Measurements from ENCODE around the gene GALNT9.

The GALNT9 gene

DNA sequence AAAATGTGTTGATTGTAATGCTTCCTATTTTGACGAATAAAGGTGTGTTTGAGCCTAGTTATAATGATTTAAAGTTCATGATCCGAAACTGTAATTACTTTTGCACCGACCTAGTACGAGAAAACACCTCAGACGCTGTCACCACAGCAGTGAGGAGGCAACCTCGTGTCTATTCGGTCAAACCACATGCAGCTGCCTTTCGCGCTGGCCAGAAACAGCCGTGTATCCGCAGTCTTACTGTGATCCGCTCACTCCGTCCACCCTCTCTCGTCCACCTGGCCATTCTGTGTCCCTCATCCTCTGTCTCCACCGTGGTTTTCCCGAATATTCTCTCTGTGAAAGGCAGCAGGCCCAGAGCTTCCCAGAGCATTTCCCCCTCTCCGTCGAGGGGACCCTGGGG lies 118.1 kb downstream of the GALNT9 start:
- DNase-seq (ENCODE audit: low read depth) = no peak

DNA sequence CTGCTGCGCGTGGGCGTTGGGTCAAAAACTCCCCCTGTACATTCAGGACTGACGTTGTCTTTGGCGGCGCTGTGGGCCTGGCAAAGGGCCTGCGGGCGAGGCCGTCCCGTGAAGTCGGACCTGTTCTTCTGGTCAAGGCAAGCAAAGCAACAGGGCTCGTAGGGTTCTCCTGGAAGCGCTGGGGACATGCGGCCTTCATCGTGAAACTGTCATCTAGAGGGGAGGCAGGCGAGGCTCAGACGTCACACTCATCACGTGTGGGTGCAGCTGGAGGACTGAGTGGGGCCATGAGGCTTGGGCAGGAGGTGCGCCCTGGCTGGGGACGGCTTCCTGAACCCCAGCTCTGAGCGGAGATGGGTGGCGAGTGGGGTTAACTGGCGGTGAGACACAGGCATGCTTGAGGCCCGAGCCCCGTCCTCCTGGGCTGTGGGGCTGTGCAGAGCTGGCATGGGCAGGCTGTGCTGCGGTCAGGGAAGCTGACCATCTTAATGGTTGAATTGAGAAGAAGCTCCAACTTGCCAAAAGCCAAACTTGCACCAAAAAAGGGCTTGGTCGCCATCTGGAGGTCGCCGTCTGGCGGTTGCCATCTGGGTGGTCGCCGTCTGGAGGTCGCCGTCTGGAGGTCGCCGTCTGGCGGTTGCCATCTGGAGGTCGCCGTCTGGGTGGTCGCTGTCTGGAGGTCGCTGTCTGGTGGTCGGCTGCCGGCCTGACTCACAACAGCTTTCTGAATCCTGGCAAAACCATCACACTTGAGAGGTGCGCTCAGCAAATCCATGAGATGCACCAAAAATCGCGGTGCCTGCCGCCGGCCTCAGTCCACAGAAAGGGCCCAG lies 119.0 kb downstream of the GALNT9 start:
- no peak for DNase-seq (ENCODE audit: low read depth)

DNA sequence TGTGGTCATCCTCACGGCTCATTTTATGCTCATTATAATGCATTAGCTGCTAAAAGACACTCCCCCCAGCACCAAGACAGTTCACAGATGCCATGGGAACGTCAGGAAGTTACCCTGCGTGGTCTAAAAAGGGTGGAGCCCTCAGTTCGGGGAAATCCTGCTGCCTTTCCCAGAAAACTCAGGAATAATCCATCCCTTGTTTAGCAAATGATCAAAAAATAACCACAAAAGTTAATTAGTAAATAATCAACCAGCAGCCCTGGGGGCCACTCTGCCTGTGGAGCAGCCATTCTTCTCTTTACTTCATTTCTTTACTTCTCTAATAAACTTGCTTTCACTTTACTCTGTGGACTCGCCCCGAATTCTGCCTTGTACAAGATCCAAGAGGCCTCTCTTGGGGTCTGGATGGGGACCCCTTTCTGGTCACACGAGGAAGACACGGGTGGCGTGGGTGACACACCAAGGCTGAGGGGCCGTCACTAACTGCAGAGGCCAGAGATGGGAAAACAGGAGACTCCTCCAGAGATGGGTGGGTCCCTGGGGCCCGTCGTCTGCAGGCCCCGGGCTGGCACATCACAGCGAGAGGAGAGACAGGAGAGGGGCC lies 119.7 kb downstream of the GALNT9 start:
- no peak for DNase-seq (ENCODE audit: low read depth)

DNA sequence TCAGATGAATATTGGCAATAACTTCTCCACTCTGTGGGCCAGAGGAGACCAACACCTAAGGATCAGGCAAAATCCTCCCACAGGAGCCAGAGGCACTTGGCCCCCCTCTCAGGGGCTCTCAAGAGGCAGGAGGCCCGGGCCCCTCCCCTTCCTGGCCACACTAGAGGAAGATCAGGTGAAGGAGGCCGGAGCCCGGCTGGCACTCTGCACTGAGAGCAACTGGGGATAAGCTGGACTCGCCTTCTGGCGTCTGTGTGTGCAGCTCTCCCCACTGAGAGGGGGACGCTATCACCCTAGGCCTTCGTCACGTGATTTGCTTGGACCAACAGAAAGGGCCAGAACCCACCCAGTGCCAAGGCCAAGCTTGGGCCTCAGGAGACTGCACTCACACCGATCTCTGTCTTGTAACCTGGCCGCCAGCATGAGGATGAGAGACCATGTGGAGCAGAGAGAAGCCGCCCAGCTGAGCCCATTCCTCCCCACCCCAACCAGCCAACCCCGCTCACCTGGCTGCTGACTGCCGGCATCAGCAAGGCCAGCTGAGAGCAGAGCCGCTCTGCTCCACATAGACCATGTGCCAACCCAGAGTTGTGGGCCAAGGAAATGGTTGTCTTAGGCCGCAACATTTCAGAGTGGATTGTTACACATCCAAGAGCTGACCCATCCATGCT lies 121.1 kb downstream of the GALNT9 start:
- no peak for DNase-seq (ENCODE audit: low read depth)

DNA sequence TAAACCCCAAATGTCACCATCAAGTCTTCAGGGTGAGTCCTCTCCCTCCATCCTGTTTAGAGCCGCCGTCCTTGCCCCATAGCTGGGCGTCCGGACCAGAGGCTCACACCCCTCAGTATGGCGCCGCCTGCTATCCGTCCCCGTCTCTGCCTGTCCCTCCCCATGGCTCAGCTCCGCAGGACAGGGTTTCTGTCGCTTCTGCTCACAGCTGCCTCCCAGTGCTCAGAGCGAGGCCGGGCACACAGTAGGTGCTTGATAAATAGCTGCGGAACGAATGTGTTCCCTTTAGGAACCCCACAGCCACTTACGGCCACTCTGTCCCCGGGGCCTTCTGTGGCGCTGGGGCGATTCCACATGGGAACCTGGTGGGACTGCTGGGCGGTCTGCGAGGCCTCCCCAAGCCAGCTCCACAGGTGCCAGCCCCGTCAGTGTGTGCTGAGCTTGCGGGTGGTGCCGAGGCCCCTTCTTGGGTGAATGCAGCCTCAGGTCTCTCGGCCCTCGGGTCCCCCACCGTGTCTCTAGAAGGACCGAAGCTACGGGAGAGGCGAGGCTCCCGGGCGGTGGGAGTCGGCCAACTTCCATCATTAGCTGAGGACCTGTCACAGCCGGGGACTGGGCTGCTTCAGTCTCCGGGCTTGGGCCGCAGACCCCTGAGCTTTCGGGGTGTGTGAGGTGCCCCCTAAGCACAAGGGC lies 122.2 kb downstream of the GALNT9 start:
- DNase-seq (ENCODE audit: low read depth) = no peak

DNA sequence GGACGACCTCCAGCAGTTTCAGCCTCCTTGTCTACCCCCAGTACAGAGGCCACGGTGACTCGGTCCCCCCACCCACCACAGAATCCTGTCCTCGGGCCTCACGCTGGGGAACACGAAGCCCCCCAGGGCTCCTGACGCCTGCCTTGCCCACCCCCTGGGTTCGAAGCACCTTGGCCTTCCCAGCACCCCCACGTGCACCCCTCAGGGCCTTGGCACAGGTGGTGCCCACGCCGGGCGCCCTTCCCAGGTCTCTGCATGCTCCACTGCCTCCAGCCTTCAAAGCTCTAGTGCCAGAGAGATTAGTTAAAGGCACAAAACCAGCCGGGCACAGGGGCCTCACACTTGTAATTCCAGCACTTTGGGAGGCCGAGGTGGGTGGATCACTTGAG lies 123.3 kb downstream of the GALNT9 start:
- DNase-seq (ENCODE audit: low read depth) = no peak

DNA sequence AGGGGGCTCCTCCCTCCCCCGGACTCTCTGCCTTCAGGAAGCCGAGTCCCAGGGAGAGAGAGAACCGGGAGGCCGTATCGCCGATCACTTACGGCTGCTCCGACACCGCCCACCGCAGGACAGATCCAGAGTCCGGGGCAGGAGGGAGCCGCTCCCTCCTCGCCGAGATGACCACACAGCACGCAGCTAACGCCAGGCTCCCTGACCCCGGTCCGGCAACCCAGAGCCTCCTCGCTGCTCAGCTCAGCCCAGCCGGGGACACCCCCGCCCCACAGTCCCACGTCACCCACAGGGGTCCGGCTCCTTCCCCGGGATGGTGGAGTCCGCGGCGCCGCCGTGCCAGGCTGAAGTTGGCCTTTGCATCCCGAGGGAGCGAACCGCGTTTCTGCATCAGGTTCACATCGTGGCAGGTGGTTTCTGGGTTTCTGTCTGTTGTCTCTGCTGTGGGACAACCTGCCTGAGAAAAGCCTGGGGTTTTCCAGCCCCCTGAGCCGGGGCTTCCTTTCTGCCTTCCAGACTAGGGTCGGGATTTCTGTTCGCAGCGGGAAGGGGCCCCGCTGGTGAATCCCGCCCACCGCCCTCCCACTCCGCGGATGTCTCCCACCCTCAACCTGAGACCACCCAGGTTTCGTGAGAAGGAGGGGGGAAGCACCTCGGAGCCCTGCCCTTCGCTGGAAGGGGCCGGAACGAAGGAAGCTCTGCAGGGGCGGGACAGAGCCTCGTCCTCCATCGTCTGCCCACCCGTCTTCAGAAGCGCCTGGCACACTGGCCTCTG lies 123.9 kb downstream of the GALNT9 start:
- DNase-seq (ENCODE audit: low read depth) = no peak

DNA sequence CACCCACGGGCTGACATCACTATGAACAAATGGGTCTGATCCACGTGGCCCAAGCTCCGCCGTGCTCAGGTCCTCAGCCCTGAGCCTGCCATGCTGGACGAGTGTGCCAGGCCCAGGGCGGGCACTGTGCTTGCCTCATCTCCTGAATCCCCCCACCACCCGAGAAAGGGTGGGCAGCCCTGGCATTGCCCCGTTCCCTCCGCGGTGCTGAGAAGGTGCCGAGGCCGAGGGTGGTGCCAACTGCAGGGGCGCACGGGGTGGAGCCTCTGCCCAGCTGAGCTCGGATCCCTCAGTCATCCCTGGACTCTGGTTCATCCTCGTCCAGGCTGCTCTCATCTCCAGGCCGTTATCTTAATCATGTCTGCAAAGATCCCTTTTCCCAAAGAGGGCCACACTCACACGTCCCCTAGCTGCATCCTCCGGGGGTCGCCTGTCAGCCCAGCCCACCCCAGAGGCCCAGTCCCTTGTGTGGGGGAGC lies 124.6 kb downstream of the GALNT9 start:
- no peak for DNase-seq (ENCODE audit: low read depth)

DNA sequence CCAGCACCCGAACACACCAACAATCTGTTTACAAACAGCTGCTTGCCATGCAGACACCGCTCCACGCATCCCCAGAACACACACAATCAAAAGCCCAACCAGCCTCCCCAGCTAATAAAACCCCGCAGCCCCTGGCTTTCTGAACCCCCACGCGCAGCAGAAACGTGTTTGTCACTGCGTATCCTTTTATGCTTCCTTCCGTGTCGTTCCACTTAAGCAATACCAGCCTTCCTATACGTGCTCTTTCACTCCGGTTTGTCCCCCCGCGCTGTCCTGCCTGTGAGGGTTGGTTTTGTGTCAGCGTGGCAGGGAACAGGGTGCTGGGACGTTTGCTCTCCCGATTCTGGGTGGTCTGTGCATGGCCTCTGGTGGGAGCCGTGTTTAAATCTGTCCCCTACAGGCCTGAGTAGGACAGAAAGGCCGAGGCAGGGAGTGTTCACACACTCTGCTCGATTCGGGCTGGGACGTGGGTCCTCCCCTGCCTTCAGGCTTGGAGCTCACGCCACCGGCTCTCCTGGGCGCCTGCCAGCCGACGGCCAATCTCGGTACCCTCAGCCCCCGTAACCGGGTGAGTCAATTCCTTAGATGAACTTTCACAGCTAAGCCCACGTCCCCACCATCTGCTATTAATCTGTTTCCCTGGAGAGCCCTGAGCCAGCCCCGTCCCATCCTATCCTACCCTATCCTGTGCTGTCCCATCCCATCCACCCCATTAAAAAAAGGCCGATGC lies 125.2 kb downstream of the GALNT9 start:
- DNase-seq (ENCODE audit: low read depth) = no peak

DNA sequence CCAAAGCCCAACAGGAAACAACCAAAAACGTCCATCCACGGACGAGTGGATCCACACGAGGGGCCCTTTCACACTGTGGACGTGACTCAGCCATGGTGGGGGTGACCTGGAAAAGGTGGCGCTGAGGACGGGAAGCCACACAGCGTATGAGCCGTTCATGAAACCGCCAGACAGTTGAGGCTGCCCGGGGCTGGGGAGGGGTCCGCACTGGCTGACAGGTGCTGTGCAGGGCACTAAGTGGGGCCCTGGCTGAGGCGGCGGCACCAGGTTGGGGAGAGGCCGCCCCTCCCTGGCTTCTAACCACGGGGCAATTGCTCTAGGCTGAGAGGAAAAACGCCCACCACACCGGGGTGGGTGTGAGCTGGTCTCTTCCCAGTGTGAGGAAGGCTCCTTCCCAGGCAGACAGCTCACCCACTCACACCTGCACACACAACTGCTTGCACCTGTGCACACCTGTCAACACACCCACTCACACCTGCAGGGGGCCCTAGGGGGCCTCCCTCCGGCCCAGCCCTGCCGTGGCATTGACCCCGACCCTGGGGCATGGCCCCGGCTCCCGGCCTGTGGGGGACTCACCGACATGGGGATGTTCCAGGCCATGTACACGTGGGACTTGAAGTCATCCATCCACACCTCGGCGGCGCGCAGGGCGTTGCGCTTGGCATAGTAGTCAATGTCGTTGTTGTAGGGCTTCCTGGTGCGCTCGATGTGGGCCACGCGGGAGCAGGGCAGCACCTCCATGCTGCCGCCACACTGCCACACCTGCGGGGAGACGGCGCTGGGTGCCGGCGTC lies 126.3 kb downstream of the GALNT9 start:
- no peak for DNase-seq (ENCODE audit: low read depth)

DNA sequence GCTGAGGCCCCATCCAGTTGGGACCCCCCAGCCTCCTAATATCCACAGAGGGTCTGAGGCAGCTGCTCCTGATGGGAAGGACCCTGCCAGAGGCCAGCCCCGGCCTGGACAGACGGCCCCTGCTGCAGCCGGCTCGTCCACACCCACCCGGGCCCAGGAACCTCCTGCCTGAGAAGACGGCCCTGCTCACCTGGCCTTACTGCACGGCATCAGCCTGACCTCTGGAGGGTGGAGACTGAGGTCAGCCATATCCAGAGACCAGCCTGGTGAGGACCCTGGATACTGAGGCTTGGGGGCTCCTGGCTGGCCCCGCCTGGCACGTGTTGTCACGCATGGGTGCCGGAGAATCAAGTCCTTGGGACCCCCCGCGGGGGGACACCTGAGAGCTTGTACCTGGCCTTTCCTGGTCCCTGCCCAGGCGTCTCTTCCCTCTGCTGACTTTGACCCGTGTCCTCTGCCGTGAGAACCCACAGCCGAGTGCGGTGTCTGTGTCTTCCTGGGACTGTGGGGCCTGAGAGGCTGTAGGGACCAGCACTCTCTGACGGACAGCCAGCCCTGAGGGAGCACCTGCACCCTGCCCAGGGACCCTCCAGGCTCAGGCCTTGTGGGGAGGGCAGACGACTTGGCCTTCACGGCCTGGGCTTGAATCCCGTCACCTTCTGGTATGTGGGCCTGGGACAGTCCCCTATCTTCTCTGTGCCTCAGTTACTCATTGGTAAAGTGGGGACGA lies 127.8 kb downstream of the GALNT9 start:
- DNase-seq (ENCODE audit: low read depth) = no peak

DNA sequence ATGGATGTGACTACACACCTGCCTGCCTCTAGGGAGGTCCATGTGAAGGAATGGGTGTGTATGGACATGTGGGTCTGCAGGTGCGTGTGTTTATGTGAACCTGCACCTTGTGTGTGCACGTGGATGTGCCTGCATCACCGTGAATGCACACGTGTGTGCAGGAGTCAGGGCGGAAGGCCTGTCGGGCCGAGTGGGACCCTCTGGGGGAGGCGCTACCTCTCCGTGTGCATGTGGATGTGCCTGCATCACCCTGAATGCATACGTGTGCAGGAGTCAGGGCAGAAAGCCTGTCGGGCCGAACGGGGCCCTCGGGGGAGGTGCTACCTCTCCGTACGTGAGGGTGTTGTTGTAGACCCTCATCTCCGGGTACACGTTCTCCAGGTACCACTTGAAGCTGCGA lies 128.6 kb downstream of the GALNT9 start:
- DNase-seq (ENCODE audit: low read depth) = no peak

DNA sequence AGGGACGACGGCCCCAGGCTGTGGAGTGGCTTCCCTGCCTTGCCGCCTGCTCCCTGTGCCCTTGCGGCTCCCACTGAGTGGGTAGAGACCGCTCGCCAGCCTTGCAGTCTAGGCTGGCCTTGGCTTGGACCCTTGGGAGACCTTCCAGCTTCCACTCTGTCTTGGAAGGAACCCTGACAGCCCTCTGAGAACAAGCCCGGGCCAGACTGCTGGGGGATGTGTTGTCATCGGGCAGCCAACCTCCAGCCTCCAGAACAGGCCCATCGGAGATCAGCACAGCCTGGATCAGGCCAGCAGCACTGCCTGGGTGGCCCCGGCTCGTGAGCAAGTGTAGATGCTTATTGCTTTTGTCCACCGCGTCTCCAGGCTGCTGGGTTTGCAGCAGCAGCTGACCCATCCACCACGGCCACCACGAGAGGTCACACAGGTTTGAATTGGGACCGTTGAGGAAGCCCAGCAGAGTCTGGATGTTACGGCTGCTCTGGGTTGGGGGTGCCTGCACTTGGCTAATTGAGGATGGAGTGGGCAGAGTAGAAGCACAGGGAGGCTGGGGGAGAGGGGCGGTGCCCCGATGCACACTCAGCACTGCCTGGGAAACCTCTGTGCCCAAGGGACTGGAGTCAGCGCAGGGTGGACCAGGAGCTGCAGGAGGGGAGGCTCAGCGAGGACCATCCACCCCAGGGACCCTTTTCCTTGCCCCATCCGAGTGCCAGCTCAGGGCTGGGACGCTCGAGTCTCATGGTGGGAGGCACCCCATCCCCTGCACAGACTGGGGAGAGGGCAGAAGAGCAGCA lies 129.7 kb downstream of the GALNT9 start:
- no peak for DNase-seq (ENCODE audit: low read depth)

DNA sequence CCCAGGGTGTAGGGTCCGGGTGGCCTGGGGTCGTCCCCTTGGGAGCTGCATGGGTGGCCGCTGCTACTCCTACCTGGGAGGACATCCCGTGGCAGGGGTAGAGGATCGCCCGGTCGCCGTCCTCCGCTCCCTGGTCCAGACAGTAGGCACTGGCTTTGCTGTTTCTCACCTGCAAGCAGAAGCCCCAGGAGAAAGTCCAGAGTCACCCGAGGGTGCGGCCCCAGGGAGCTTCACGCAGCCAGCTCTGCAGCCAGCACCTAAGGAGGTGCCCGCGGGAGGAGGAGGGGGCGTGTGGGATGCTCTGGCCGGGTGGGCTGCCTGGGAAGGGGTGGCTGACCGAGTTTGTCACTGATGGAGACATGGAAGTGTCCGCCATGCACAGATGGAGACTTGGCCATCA lies 130.3 kb downstream of the GALNT9 start:
- no peak for DNase-seq (ENCODE audit: low read depth)

DNA sequence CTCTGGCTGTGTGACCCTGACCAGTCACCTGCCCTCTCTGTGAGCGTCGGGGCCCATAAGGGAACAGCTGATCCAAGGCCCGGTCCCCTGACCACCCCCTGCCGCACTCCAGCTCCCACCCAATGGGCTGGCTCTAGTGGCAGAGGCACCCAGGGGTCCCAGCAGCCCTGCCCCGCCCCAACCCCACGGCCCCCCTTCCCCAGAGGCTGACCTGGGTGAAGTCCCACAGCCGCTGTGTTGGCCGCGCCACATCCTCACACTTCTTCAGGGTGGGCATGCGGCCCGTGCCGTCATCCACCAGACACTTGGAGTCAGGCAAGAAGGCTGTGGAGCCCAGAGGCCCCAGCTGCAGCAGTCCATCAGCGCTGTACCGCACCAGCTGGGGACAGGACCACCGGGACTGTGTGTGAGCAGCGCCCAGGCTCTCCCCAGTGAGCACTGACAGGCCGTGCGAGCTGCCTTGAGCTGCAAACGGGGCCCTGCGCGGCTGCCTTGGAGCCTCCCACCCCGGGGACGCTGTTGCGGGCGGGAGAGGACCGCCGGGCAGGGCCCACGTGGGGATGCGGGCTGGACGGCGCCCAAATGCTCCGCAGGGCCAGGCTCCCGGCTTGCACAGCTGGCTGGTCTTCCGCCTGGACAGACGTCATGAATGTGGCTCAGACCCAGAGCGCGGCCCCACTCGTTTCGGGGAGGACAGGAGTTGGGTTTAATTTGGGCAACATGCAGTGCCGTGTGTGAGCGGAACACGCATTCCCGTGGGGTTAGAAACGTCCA lies 131.6 kb downstream of the GALNT9 start:
- DNase-seq (ENCODE audit: low read depth) = no peak

DNA sequence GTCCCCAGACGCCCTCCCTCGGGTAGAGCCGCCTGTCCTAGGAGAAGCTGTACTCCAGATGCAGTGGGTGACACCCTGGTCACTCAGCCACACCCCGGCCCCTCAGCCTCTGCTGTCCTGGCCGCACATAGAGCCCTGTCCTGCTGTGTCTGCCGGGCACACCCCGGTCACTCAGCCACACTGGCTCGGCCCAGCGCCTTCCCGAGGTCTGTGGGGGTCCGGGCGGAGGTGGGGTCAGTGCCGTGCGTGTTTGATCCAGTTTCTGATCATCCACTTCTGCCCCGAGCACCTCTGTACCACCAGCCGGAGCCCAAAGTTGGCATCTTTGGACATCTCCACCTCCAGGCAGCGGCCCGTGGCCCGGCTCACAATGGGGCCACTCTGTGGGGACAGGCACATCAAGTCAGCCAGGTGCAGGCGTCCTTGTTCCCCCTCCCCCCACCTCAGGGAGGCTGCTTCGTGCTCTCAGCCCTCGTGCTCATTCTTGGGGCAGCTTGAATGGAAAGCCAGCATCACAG lies 132.5 kb downstream of the GALNT9 start:
- DNase-seq (ENCODE audit: low read depth) = no peak

DNA sequence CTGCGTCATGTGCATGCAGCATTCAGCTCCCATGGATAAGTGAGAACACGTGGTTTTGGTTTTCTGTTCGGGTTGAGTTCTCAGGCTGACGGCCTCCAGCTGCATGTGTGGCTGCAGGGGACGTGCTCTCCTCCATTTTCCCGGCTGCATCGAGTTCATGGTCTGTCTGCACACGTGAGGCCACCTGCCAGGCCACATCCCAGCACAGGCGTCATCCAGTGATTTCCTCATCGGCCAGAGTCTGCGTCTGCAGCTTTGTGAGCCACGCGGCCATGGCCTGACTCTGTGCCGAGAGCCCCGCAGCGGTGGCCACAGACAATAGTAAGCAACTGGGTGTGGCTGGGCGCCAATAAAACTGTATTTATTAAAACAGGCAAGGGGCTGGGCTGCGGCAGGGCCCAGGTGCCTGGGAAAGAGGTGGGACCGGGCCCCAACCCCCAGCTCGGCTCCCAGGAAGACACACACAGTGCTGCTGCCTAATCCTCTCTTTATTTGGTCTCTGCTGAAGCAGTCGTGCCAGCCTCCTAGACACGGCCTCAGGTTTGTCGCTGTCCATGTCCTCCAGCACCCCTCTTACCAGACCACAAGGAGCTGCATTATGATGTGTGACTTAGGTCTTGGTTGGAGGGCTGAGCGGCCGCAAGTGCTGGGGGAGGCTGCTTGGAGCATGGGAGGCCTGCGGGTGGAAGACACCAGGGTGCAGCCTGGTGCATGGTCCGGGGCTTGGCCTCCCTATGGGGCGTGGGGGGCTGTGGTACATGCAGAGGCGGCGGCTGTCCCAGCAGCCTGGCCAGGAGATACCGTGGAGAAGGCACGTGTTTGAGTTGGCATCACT lies 133.1 kb downstream of the GALNT9 start:
- DNase-seq (ENCODE audit: low read depth) = no peak

Measured in T-helper 22 cell (primary cell).